OCI-LY3 (cell line): ENCODE measurements around the gene MCM6.

ENCODE experiments used
- EZH2phosphoT487 ChIP-seq: fragments of 200-600 bp; shearing (Covaris generic); IDR thresholded peaks from 2 replicates; pipeline ENCODE4 v1.6.1; 2018; ENCODE audit warnings: antibody characterized with exemption, mixed run types, low read depth
- TF ChIP-seq, protein P1 (sequence below): fragments of 200-600, 300-600 bp; sonication (generic); IDR thresholded peaks from 2 replicates; pipeline ENCODE4 v1.5.1; 2014; ENCODE audit warnings: antibody characterized with exemption, low read length, low read depth

- TF ChIP-seq, protein P1, sequence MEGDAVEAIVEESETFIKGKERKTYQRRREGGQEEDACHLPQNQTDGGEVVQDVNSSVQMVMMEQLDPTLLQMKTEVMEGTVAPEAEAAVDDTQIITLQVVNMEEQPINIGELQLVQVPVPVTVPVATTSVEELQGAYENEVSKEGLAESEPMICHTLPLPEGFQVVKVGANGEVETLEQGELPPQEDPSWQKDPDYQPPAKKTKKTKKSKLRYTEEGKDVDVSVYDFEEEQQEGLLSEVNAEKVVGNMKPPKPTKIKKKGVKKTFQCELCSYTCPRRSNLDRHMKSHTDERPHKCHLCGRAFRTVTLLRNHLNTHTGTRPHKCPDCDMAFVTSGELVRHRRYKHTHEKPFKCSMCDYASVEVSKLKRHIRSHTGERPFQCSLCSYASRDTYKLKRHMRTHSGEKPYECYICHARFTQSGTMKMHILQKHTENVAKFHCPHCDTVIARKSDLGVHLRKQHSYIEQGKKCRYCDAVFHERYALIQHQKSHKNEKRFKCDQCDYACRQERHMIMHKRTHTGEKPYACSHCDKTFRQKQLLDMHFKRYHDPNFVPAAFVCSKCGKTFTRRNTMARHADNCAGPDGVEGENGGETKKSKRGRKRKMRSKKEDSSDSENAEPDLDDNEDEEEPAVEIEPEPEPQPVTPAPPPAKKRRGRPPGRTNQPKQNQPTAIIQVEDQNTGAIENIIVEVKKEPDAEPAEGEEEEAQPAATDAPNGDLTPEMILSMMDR = no peak
- no peak for TF ChIP-seq EZH2phosphoT487
These were observed 46.7 kb downstream of the MCM6 start for GRCh38 chr2:135829378-135830135.
